ENCODE results near the gene SULT4A1.

DNA sequence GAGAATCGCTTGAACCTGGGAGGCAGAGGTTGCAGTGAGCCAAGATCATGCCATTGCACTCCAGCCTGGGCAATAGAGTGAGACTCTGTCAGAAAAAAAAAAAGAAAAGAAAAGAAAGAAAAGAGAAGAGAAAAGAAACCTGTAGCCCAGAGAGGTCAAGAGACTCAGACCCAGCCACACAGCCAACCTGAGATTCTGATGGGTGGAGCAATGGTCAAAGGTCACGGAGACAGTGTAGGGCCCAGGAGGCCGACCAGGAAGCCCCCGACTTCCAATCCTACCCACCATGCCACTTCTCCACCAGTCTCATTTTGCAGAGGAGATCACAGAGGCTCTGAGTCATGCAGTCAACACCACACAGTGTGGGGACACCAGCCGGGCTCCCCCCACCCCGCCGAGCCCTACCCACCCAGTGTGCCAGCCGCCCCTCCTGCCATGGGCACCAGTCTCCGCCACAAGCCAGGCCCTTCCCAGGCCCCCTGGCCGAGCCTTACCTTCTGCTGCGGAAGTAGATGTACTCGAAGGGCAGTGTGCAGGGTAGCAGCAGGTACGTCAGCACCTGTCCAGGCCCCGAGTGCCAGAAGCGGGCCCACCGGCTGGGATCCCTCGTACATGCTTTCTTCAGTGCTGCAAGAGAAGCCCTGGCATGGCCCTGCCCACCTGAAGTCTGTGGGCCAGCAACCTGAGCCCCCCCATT, 21.6 kb upstream of the SULT4A1 start:
- TF ChIP-seq, protein P1, sequence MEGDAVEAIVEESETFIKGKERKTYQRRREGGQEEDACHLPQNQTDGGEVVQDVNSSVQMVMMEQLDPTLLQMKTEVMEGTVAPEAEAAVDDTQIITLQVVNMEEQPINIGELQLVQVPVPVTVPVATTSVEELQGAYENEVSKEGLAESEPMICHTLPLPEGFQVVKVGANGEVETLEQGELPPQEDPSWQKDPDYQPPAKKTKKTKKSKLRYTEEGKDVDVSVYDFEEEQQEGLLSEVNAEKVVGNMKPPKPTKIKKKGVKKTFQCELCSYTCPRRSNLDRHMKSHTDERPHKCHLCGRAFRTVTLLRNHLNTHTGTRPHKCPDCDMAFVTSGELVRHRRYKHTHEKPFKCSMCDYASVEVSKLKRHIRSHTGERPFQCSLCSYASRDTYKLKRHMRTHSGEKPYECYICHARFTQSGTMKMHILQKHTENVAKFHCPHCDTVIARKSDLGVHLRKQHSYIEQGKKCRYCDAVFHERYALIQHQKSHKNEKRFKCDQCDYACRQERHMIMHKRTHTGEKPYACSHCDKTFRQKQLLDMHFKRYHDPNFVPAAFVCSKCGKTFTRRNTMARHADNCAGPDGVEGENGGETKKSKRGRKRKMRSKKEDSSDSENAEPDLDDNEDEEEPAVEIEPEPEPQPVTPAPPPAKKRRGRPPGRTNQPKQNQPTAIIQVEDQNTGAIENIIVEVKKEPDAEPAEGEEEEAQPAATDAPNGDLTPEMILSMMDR (IDR thresholded peaks at IDR 0.05; ENCODE audit: poor library complexity), result no peak
- no peak for TF ChIP-seq EZH2phosphoT487 (IDR thresholded peaks at IDR 0.05; ENCODE audit: low read depth, severe bottlenecking, unreplicated experiment)
- TF ChIP-seq EZH2 (IDR thresholded peaks at IDR 0.05; ENCODE audit: borderline replicate concordance), result no peak

Measured in hepatocyte (in vitro differentiated cells).